AG09309 (cell line): Measurements from ENCODE around the gene TGFA.

ENCODE experiments used
- DNase-seq: peaks from one replicate; pipeline ENCODE4 v3.0.0-alpha.2; 2010; ENCODE audit warnings: low read depth
- H3K4me3 ChIP-seq: 2 replicates; pipeline ENCODE4 v1.5.1; 2011; ENCODE audit warnings: mild to moderate bottlenecking, low read depth, low read length, moderate library complexity; ENCODE audit not compliant: control insufficient read depth
- TF ChIP-seq, protein P1 (sequence below): IDR thresholded peaks from 2 replicates; pipeline ENCODE4 v1.5.1; 2011; ENCODE audit warnings: mild to moderate bottlenecking, low read depth, low read length, inconsistent platforms; ENCODE audit not compliant: insufficient read depth, control insufficient read depth; ENCODE audit errors: missing control alignments

The TGFA gene

DNA sequence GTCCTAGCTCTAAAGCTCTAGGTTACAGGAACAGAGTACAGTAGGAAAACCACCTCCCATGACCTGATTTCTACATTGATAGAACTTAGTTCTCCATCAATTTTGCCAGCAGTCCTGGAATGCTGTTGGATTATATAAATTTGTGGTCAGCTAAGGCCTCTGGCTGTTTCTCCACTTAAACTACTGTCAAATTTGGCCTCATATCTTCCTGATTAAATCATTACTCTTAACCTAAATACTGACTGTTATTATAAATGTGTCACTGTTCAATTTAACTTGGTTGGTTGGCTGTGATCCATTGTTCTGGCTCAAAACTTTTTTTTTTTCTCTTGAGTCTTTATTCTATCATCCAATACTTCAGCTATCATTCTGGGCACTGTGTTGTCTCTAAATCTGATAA is 71.2 kb downstream of the TGFA start:
- H3K4me3 ChIP-seq: no peak overlapping the region
- DNase-seq: no peak
- TF ChIP-seq, protein P1, sequence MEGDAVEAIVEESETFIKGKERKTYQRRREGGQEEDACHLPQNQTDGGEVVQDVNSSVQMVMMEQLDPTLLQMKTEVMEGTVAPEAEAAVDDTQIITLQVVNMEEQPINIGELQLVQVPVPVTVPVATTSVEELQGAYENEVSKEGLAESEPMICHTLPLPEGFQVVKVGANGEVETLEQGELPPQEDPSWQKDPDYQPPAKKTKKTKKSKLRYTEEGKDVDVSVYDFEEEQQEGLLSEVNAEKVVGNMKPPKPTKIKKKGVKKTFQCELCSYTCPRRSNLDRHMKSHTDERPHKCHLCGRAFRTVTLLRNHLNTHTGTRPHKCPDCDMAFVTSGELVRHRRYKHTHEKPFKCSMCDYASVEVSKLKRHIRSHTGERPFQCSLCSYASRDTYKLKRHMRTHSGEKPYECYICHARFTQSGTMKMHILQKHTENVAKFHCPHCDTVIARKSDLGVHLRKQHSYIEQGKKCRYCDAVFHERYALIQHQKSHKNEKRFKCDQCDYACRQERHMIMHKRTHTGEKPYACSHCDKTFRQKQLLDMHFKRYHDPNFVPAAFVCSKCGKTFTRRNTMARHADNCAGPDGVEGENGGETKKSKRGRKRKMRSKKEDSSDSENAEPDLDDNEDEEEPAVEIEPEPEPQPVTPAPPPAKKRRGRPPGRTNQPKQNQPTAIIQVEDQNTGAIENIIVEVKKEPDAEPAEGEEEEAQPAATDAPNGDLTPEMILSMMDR: no peak

- TF ChIP-seq, protein P1: no peak
- no peak for DNase-seq
- no peak overlapping the region for H3K4me3 ChIP-seq
Measured at GRCh38 chr2:70480468-70480867, 73.2 kb downstream of the TGFA start.

DNA sequence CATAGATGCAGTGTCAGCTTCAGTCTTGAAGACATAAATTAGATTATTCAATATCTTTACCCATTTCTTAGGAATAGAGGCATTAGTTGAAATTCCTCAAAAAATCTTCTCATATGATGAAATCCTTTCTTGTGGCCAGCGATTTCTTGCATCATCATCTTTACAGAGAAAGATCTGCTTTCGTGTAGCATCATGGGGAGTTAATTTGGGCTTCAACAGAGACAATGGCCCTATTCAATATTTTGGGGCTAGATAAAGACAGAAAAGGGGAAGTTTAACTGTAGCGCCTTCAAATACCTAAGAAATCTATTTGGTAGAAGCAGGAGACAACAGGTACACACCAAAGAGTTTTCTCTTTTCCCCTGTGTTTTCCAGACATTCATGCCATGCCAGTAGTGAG is 73.8 kb downstream of the TGFA start:
- no peak overlapping the region for H3K4me3 ChIP-seq
- no peak for DNase-seq
- TF ChIP-seq, protein P1: no peak

GRCh38 chr2:70477441-70477844 is 76.2 kb downstream of the TGFA start:
- TF ChIP-seq, protein P1: no peak
- H3K4me3 ChIP-seq: no peak overlapping the region
- DNase-seq: no peak

GRCh38 chr2:70475266-70475665 is 78.4 kb downstream of the TGFA start:
- TF ChIP-seq, protein P1: no peak
- DNase-seq: no peak

GRCh38 chr2:70474256-70474848 is 79.3 kb downstream of the TGFA start:
- H3K4me3 ChIP-seq: no peak overlapping the region
- DNase-seq: no peak
- TF ChIP-seq, protein P1: no peak

More at GRCh38 chr2:70475266-70475665, 78.4 kb downstream of the TGFA start:
- H3K4me3 ChIP-seq: no peak overlapping the region
